SK-N-MC (cell line): Measurements from ENCODE around the gene VPS54.
A peak's percentile ranks its signal among the peaks of the same experiment; 100 is the strongest.

Source experiments
- DNase-seq: peaks from one replicate; pipeline ENCODE4 v3.0.0-alpha.2; 2011; ENCODE audit warnings: low read depth, low spot score
- H3K27ac ChIP-seq: fragments of 200-600 bp; sonication (generic); 2 replicates; pipeline ENCODE4 v1.5.1; 2016; ENCODE audit warnings: mixed run types
- H3K36me3 ChIP-seq: fragments of 200-600 bp; sonication (generic); 2 replicates; pipeline ENCODE4 v1.6.1; 2017; ENCODE audit warnings: antibody characterized with exemption, low read length, mixed read lengths; ENCODE audit not compliant: insufficient read depth
- H3K4me3 ChIP-seq: fragments of 200-600 bp; sonication (generic); 2 replicates; pipeline ENCODE4 v1.5.1; 2016
- H3K9ac ChIP-seq: fragments of 200-600 bp; sonication (generic); 2 replicates; pipeline ENCODE4 v1.8.0; 2017; ENCODE audit warnings: mixed run types, mixed read lengths; ENCODE audit not compliant: insufficient read length
- H3K9me3 ChIP-seq: fragments of 200-600 bp; sonication (generic); 2 replicates; pipeline ENCODE4 v1.6.1; 2017; ENCODE audit warnings: low read depth, mild to moderate bottlenecking, antibody characterized with exemption, low read length, moderate library complexity, mixed read lengths
- EZH2 ChIP-seq: fragments of 200-600 bp; sonication (generic); IDR thresholded peaks from one replicate; pipeline ENCODE4 v1.6.1; 2017; ENCODE audit warnings: antibody characterized with exemption
- FOXP2 ChIP-seq: optimal IDR thresholded peaks from 2 replicates; pipeline ENCODE3; 2011; ENCODE audit warnings: mild to moderate bottlenecking, moderate library complexity; ENCODE audit not compliant: insufficient read depth; ENCODE audit errors: extremely low read length, control extremely low read depth
- POLR2AphosphoS5 ChIP-seq: IDR thresholded peaks from 2 replicates; pipeline ENCODE4 v1.6.1; 2012; ENCODE audit warnings: mild to moderate bottlenecking, low read depth, low read length, borderline replicate concordance

The VPS54 gene

GRCh38 chr2:64019083-64019974, at the start of gene VPS54:
Gene VPS54, minus strand, starts transcription at chr2:64019428. Its CDS starts 35,429 bp downstream, at chr2:63983999.
- Histone ChIP-seq H3K27ac (peak within 1 kb of the TSS; percentile 79), H3K36me3 (no peaks in the 10 kb centered on the region), H3K9ac (peak within 1 kb of the TSS; percentile 83), H3K9me3 (no peaks in the 10 kb centered on the region), H3K4me3 (peak within 1 kb of the TSS; percentile 90)
- peak; percentile 44; the same call in 1 of the 2 replicates for TF ChIP-seq POLR2AphosphoS5
- no peak for TF ChIP-seq FOXP2
- no peak for DNase-seq

GRCh38 chr2:64067326-64067725, 48.1 kb upstream of the VPS54 start:
- Histone ChIP-seq H3K4me3 (no peak overlapping the region), H3K36me3 (no peaks in the 10 kb centered on the region), H3K9ac (no peak overlapping the region), H3K27ac (no peak overlapping the region), H3K9me3 (no peaks in the 10 kb centered on the region)
- no peak for TF ChIP-seq EZH2
- TF ChIP-seq FOXP2, result no peak
- no peak for TF ChIP-seq POLR2AphosphoS5
- no peak for DNase-seq

GRCh38 chr2:64065516-64065915, 46.3 kb upstream of the VPS54 start:
- H3K27ac ChIP-seq, result no peak overlapping the region
- no peak for DNase-seq
- no peaks in the 10 kb centered on the region for H3K9me3 ChIP-seq
- TF ChIP-seq POLR2AphosphoS5 (no peak), FOXP2 (no peak), EZH2 (no peak)
- no peak overlapping the region for H3K9ac ChIP-seq
- H3K4me3 ChIP-seq, result no peak overlapping the region
- H3K36me3 ChIP-seq, result no peaks in the 10 kb centered on the region

GRCh38 chr2:64063924-64064331, 44.7 kb upstream of the VPS54 start:
- Histone ChIP-seq H3K4me3 (no peak overlapping the region), H3K9me3 (no peaks in the 10 kb centered on the region), H3K27ac (no peak overlapping the region), H3K36me3 (no peaks in the 10 kb centered on the region), H3K9ac (no peak overlapping the region)
- no peak for DNase-seq
- TF ChIP-seq EZH2, result no peak
- no peak for TF ChIP-seq POLR2AphosphoS5
- no peak for TF ChIP-seq FOXP2

GRCh38 chr2:64063454-64063853, 44.2 kb upstream of the VPS54 start:
- no peak overlapping the region for H3K27ac ChIP-seq
- DNase-seq, result no peak

GRCh38 chr2:64062840-64063239, 43.6 kb upstream of the VPS54 start:
- Histone ChIP-seq H3K9ac (no peak overlapping the region), H3K4me3 (no peak overlapping the region), H3K27ac (no peak overlapping the region), H3K9me3 (no peaks in the 10 kb centered on the region), H3K36me3 (no peaks in the 10 kb centered on the region)
- TF ChIP-seq EZH2 (no peak), FOXP2 (no peak), POLR2AphosphoS5 (no peak)
- no peak for DNase-seq

More at GRCh38 chr2:64063454-64063853, 44.2 kb upstream of the VPS54 start:
- H3K9me3 ChIP-seq, result no peaks in the 10 kb centered on the region
- no peak overlapping the region for H3K4me3 ChIP-seq
- no peaks in the 10 kb centered on the region for H3K36me3 ChIP-seq
- no peak overlapping the region for H3K9ac ChIP-seq
- TF ChIP-seq POLR2AphosphoS5 (no peak), FOXP2 (no peak), EZH2 (no peak)

GRCh38 chr2:64059270-64059669, 40.0 kb upstream of the VPS54 start:
- H3K36me3 ChIP-seq, result no peaks in the 10 kb centered on the region
- H3K27ac ChIP-seq, result no peak overlapping the region
- H3K9me3 ChIP-seq, result no peaks in the 10 kb centered on the region
- TF ChIP-seq POLR2AphosphoS5, result no peak
- TF ChIP-seq EZH2, result no peak
- no peak for TF ChIP-seq FOXP2
- no peak overlapping the region for H3K9ac ChIP-seq
- no peak overlapping the region for H3K4me3 ChIP-seq
- no peak for DNase-seq

GRCh38 chr2:64056021-64056420, 36.8 kb upstream of the VPS54 start:
- TF ChIP-seq EZH2, result no peak
- TF ChIP-seq FOXP2, result no peak
- no peak for TF ChIP-seq POLR2AphosphoS5
- Histone ChIP-seq H3K27ac (no peak overlapping the region), H3K9me3 (no peaks in the 10 kb centered on the region), H3K9ac (no peak overlapping the region), H3K36me3 (no peaks in the 10 kb centered on the region), H3K4me3 (no peak overlapping the region)
- DNase-seq, result no peak
